Activated T-helper 2 cell treated with anti-CD3 and anti-CD28 coated beads, Interferon-gamma antibody, Interleukin-2, Interleukin-4, amounts not matched to agents 10 μg/mL and 5 μg/mL and 100 μg/mL, durations not matched to agents 14 hours and 24 hours and 36 hours (primary cell): Measurements from ENCODE around the gene HOXD4. TPM values are rescaled to one million over a fixed set of nuclear protein-coding genes. Genes with fewer than 3 reads are reported as not detected.

Experiments
- total RNA-seq: library from RNA; stranded (reverse); gene quantifications from 2 replicates; pipeline ENCODE4 v1.2.3, GENCODE V29; 2022

HOXD4 gene
- total RNA-seq, 1 donor from 2014 or later = not detected

Other genes with a start within 250 kb of the HOXD4 start
- 50.3 and 51.9 TPM in 2 replicates for gene LNPK, start 149.3 kb upstream of the HOXD4 start, total RNA-seq
- gene EVX2, start 67.6 kb upstream of the HOXD4 start, total RNA-seq = not detected in 2 replicates
- gene HOXD13, start 58.8 kb upstream of the HOXD4 start, total RNA-seq = not detected in 2 replicates
- not detected in 2 replicates for gene HOXD12, start 51.8 kb upstream of the HOXD4 start, total RNA-seq
- gene HOXD11, start 44.3 kb upstream of the HOXD4 start, total RNA-seq = not detected in 2 replicates
- not detected in 2 replicates for gene HOXD10, start 34.8 kb upstream of the HOXD4 start, total RNA-seq
- gene HOXD9, start 28.8 kb upstream of the HOXD4 start, total RNA-seq = not detected in 2 replicates
- not detected in 2 replicates for gene HOXD8, start 21.8 kb upstream of the HOXD4 start, total RNA-seq
- gene HOXD3, start 5.8 kb downstream of the HOXD4 start, total RNA-seq = not detected in 2 replicates
- not detected in 2 replicates for gene HOXD1, start 37.1 kb downstream of the HOXD4 start, total RNA-seq
- 26.0 and 26.2 TPM in 2 replicates for gene MTX2, start 117.9 kb downstream of the HOXD4 start, total RNA-seq